H1 (cell line): Measurements from ENCODE around the gene NR5A1.

Source experiments
- E2F6 ChIP-seq: IDR thresholded peaks from 2 replicates; pipeline ENCODE4 v1.6.1; 2012; ENCODE audit warnings: inconsistent platforms
- JUN ChIP-seq: IDR thresholded peaks from 2 replicates; pipeline ENCODE4 v1.6.1; 2011; ENCODE audit warnings: low read depth, mild to moderate bottlenecking, improper control_type of control experiment, low read length

- TF ChIP-seq JUN (no peak), E2F6 (no peak)
Measured at GRCh38 chr9:124497441-124497840, 9.8 kb downstream of the NR5A1 start.
